PFSK-1 (cell line): ENCODE measurements around the gene DNAJC30.

ENCODE experiments used
- POLR2AphosphoS5 ChIP-seq: IDR thresholded peaks from 2 replicates; pipeline ENCODE4 v1.6.1; 2012; ENCODE audit warnings: low read depth, mild to moderate bottlenecking, control low read depth, low read length, moderate library complexity
- SIN3A ChIP-seq: IDR thresholded peaks from 2 replicates; pipeline ENCODE4 v1.6.1; 2012; ENCODE audit warnings: mild to moderate bottlenecking, low read length, moderate library complexity, borderline replicate concordance; ENCODE audit not compliant: insufficient read depth

DNA sequence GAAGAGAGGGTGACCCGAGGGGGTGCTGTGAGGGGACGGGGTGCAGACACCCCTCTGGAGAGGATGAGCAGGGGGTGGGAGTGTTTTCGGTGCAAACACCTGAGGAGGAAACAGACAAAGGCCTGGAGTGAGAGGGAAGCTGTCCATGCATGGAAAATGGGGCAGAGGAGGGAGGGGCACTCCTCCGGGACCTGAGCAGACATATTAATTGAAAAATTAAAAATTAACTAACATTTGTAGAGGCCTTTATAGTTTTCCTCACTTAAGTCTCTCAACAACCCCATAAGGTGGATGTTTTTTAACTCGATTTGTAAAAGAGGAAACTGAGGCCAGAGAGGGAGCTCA, 14.4 kb downstream of the DNAJC30 start:
- TF ChIP-seq POLR2AphosphoS5: no peak
- TF ChIP-seq SIN3A: no peak
